ENCODE measurements around the gene PHLDA3. TPM values are rescaled to one million over a fixed set of nuclear protein-coding genes. Genes with fewer than 3 reads are reported as not detected.

The PHLDA3 gene
- total RNA-seq, 4 donors from 2014 or later = 17.2 to 33.3 (median 21.6) TPM

- H3K4me3 ChIP-seq (replicated peaks in 1 of 3) = no peak overlapping the region
- H3K27me3 ChIP-seq = no peaks in the 10 kb centered on the region
- no peak overlapping the region for H3K27ac ChIP-seq
- H3K36me3 ChIP-seq = no peaks in the 10 kb centered on the region
- intact Hi-C loops (cut with DNase I) = loop anchor here (5.0 kb wide), 1 partner anchor 37 kb away; no protein-coding TSS in a partner anchor
- WGBS, 2 donors = 85 to 95% methylated on average over 6 of the region's 6 CpGs
- DNase-seq = no peak
- H3K9me3 ChIP-seq = no peaks in the 10 kb centered on the region
- H3K4me1 ChIP-seq = peaks cover 5 to 14% of the 10 kb centered on the region in 2 donors
- TF ChIP-seq CTCF (IDR thresholded peaks at IDR 0.05) = no peak
- TF ChIP-seq POLR2A (IDR thresholded peaks at IDR 0.05) = no peak
Measured at GRCh38 chr1:201445310-201445709, 23.7 kb downstream of the PHLDA3 start.

- Histone ChIP-seq H3K9me3 (no peaks in the 10 kb centered on the region), H3K4me3 (replicated peaks in 1 of 3) (no peak overlapping the region), H3K36me3 (no peaks in the 10 kb centered on the region), H3K4me1 (peaks cover 5 to 10% of the 10 kb centered on the region in 2 donors), H3K27me3 (no peaks in the 10 kb centered on the region), H3K27ac (no peak overlapping the region)
- TF ChIP-seq POLR2A (IDR thresholded peaks at IDR 0.05) (no peak), CTCF (IDR thresholded peaks at IDR 0.05) (no peak)
- DNase-seq = no peak
- intact Hi-C loops (cut with DNase I) = loop anchor here (5.0 kb wide), 1 partner anchor 38 kb away; no protein-coding TSS in a partner anchor
- WGBS, 2 donors = 87 to 88% methylated on average over 4 of the region's 4 CpGs
Measured at GRCh38 chr1:201444792-201445191, 24.2 kb downstream of the PHLDA3 start.

DNA sequence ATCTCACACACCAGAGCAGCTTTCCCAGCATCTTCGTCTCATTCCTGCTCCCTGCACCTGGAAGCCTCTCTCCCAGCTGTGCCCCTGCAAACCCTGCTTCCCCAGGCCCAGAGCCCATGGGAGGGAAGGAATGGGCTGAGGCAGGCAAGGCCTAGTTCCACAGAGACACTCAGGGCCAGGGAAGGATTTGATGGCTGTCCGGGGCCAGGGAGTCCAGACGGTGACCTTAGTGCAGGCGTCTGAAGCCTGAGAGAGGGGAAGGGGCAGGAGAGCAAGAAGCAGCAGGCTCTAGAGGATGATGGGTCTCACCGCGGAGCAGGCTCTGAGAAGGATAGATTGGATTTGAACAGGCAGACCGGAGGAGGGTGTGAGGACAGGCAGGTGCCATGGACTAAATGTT lies 25.2 kb downstream of the PHLDA3 start:
- Histone ChIP-seq H3K27ac (no peak overlapping the region), H3K9me3 (no peaks in the 10 kb centered on the region), H3K4me3 (replicated peaks in 1 of 3) (no peak overlapping the region), H3K27me3 (no peaks in the 10 kb centered on the region), H3K36me3 (no peaks in the 10 kb centered on the region), H3K4me1 (peaks cover 5 to 10% of the 10 kb centered on the region in 2 donors)
- intact Hi-C loops (cut with DNase I) = no loop called here
- WGBS, 2 donors = 93 to 96% methylated on average over 7 of the region's 7 CpGs
- DNase-seq = no peak
- TF ChIP-seq CTCF (IDR thresholded peaks at IDR 0.05) = no peak
- TF ChIP-seq POLR2A (IDR thresholded peaks at IDR 0.05) = no peak

GRCh38 chr1:201436969-201437368 lies 32.0 kb downstream of the PHLDA3 start:
- no peaks in the 10 kb centered on the region for H3K27me3 ChIP-seq
- H3K36me3 ChIP-seq = no peaks in the 10 kb centered on the region
- H3K9me3 ChIP-seq = no peaks in the 10 kb centered on the region
- H3K27ac ChIP-seq = no peak overlapping the region
- no peak overlapping the region for H3K4me3 ChIP-seq (replicated peaks in 1 of 3)
- no peak for DNase-seq
- WGBS, 2 donors = 88 to 91% methylated on average over 3 of the region's 3 CpGs
- H3K4me1 ChIP-seq = peaks cover 0 to 4% of the 10 kb centered on the region in 2 donors
- intact Hi-C loops (cut with DNase I) = no loop called here
- TF ChIP-seq CTCF (IDR thresholded peaks at IDR 0.05) = no peak
- no peak for TF ChIP-seq POLR2A (IDR thresholded peaks at IDR 0.05)

DNA sequence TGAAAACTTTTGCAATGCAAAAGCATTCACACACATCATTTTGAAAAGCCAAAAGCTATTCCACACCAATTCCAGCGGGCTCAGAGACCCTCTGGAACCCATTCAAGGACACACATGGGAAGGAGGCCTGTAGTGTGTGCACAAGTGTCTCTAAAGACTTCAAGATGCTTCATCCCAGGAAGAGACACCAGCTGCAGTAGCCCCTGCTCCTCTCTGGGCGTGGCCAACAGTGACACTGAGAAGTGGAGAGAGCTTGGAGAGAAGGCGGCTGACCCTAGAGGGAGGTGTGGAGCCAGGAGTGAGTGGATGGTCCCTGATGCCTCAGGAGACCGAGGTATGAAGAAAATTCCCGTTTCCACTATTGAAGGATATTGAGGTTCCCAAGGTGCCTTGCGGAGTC lies 32.6 kb downstream of the PHLDA3 start:
- no peak for TF ChIP-seq POLR2A (IDR thresholded peaks at IDR 0.05)
- no peak for TF ChIP-seq CTCF (IDR thresholded peaks at IDR 0.05)
- Histone ChIP-seq H3K4me3 (replicated peaks in 1 of 3) (no peak overlapping the region), H3K36me3 (no peaks in the 10 kb centered on the region), H3K4me1 (peaks cover 0 to 4% of the 10 kb centered on the region in 2 donors), H3K27ac (peak overlapping the region in 1 of 3 donors; percentile 47), H3K27me3 (no peaks in the 10 kb centered on the region), H3K9me3 (no peaks in the 10 kb centered on the region)
- intact Hi-C loops (cut with DNase I) = no loop called here
- DNase-seq = no peak
- 65 to 67% methylated on average over 6 of the region's 6 CpGs for WGBS, 2 donors
